H9 (cell line): Measurements from ENCODE around the gene EPHX1. TPM values are rescaled to one million over a fixed set of nuclear protein-coding genes. Genes with fewer than 3 reads are reported as not detected.

Experiments
- DNase-seq: peaks from one replicate; pipeline ENCODE4 v3.0.0-alpha.2; 2017
- H2AFZ ChIP-seq: one replicate; pipeline ENCODE4 v1.6.1; 2013; ENCODE audit warnings: mild to moderate bottlenecking, low read length, control low read depth, moderate library complexity
- H2AK5ac ChIP-seq: 2 replicates; pipeline ENCODE4 v1.6.1; 2013; ENCODE audit warnings: low read length, control low read depth, mixed read lengths; ENCODE audit not compliant: insufficient read length
- H2BK120ac ChIP-seq: one replicate; pipeline ENCODE4 v1.6.1; 2013; ENCODE audit warnings: low read depth, mild to moderate bottlenecking, low read length, control low read depth, inconsistent platforms; ENCODE audit not compliant: poor library complexity, severe bottlenecking
- H2BK12ac ChIP-seq: 2 replicates; pipeline ENCODE4 v1.6.1; 2013; ENCODE audit warnings: low read length, control low read depth, mixed read lengths, low read depth; ENCODE audit not compliant: insufficient read length
- H2BK15ac ChIP-seq: 2 replicates; pipeline ENCODE4 v1.6.1; 2013; ENCODE audit warnings: low read depth, low read length, control low read depth
- H2BK20ac ChIP-seq: one replicate; pipeline ENCODE4 v1.6.1; 2013; ENCODE audit warnings: low read depth, mild to moderate bottlenecking, low read length, control low read depth, inconsistent platforms; ENCODE audit not compliant: poor library complexity, severe bottlenecking
- H2BK5ac ChIP-seq: 2 replicates; pipeline ENCODE4 v1.6.1; 2013; ENCODE audit warnings: low read length, control low read depth, mixed read lengths; ENCODE audit not compliant: insufficient read length
- H3K14ac ChIP-seq: 2 replicates; pipeline ENCODE4 v1.6.1; 2013; ENCODE audit warnings: low read length, control low read depth; ENCODE audit not compliant: insufficient read depth
- H3K18ac ChIP-seq: 2 replicates; pipeline ENCODE4 v1.6.1; 2013; ENCODE audit warnings: low read depth, mild to moderate bottlenecking, mixed read lengths, low read length, control low read depth; ENCODE audit not compliant: insufficient read length
- H3K23ac ChIP-seq: 2 replicates; pipeline ENCODE4 v1.6.1; 2013; ENCODE audit warnings: low read length, control low read depth, mixed read lengths, low read depth; ENCODE audit not compliant: insufficient read length
- H3K23me2 ChIP-seq: 2 replicates; pipeline ENCODE4 v1.6.1; 2013; ENCODE audit warnings: low read depth, mild to moderate bottlenecking, mixed read lengths, low read length, control low read depth; ENCODE audit not compliant: insufficient read length, poor library complexity, severe bottlenecking
- H3K27ac ChIP-seq: 2 replicates; pipeline ENCODE4 v1.5.1; 2013; ENCODE audit warnings: low read length, control low read depth, mixed read lengths, low read depth; ENCODE audit not compliant: insufficient read length
- H3K27me3 ChIP-seq: 2 replicates; pipeline ENCODE4 v1.6.1; 2013; ENCODE audit warnings: low read length, control low read depth, inconsistent platforms; ENCODE audit not compliant: insufficient read depth
- H3K4ac ChIP-seq: 2 replicates; pipeline ENCODE4 v1.6.1; 2013; ENCODE audit warnings: low read depth, mild to moderate bottlenecking, control low read depth, inconsistent platforms, low read length, moderate library complexity
- H3K4me1 ChIP-seq: 2 replicates; pipeline ENCODE4 v1.6.1; 2013; ENCODE audit warnings: low read length, control low read depth, inconsistent platforms; ENCODE audit not compliant: insufficient read depth
- H3K4me2 ChIP-seq: 2 replicates; pipeline ENCODE4 v1.6.1; 2013; ENCODE audit warnings: low read length, control low read depth, mixed read lengths; ENCODE audit not compliant: insufficient read length, insufficient read depth
- H3K56ac ChIP-seq: 2 replicates; pipeline ENCODE4 v1.6.1; 2013; ENCODE audit warnings: low read depth, mild to moderate bottlenecking, mixed read lengths, low read length, control low read depth; ENCODE audit not compliant: insufficient read length
- H3K79me1 ChIP-seq: 2 replicates; pipeline ENCODE4 v1.6.1; 2013; ENCODE audit warnings: low read depth, mild to moderate bottlenecking, moderate library complexity, low read length, control low read depth, inconsistent platforms; ENCODE audit not compliant: insufficient read depth, poor library complexity, severe bottlenecking
- H3K79me2 ChIP-seq: 2 replicates; pipeline ENCODE4 v1.6.1; 2013; ENCODE audit warnings: low read length, control low read depth, inconsistent platforms; ENCODE audit not compliant: insufficient read depth
- H3K9ac ChIP-seq: 2 replicates; pipeline ENCODE4 v1.6.1; 2013; ENCODE audit warnings: low read length, control low read depth, mixed read lengths; ENCODE audit not compliant: insufficient read length; ENCODE audit errors: extremely low read depth
- H3K9me3 ChIP-seq: one replicate; pipeline ENCODE4 v1.6.1; 2013; ENCODE audit warnings: low read depth, low read length, inconsistent platforms; ENCODE audit not compliant: control insufficient read depth
- H3T11ph ChIP-seq: one replicate; pipeline ENCODE4 v1.6.1; 2013; ENCODE audit warnings: mild to moderate bottlenecking, low read length, control low read depth, inconsistent platforms
- H4K20me1 ChIP-seq: one replicate; pipeline ENCODE4 v1.6.1; 2013; ENCODE audit not compliant: control insufficient read depth, insufficient read length, insufficient read depth
- H4K5ac ChIP-seq: 2 replicates; pipeline ENCODE4 v1.6.1; 2013; ENCODE audit warnings: low read depth, mild to moderate bottlenecking, mixed read lengths, low read length, control low read depth; ENCODE audit not compliant: insufficient read length
- H4K8ac ChIP-seq: replicated peaks from 2 replicates; pipeline ENCODE4 v1.6.1; 2013; ENCODE audit warnings: low read length, control low read depth, mixed read lengths, low read depth; ENCODE audit not compliant: insufficient read length
- H4K91ac ChIP-seq: 2 replicates; pipeline ENCODE4 v1.6.1; 2013; ENCODE audit warnings: low read depth, mild to moderate bottlenecking, moderate library complexity, mixed read lengths, low read length, control low read depth; ENCODE audit not compliant: insufficient read length
- H3K27ac Mint-ChIP-seq, 3 experiments: 2 replicates in 2 of 3; 3 replicates in 1 of 3; pipeline ENCODE4 v1.8.0; 2020 to 2021; ENCODE audit warnings: mixed read lengths in 3 of 3, mild to moderate bottlenecking in 1 of 3, moderate library complexity in 1 of 3
- H3K27me3 Mint-ChIP-seq: 2 replicates; pipeline ENCODE4 v1.8.0; 2021; ENCODE audit warnings: low read depth, mild to moderate bottlenecking, moderate library complexity, mixed read lengths
- H3K36me3 Mint-ChIP-seq, 3 experiments: 2 replicates in 2 of 3; 3 replicates in 1 of 3; pipeline ENCODE4 v1.8.0; 2020 to 2021; ENCODE audit warnings: low read depth in 3 of 3, mixed read lengths in 3 of 3; ENCODE audit not compliant: insufficient read depth in 1 of 3
- H3K4me1 Mint-ChIP-seq, 2 experiments: 2 replicates each; pipeline ENCODE4 v1.8.0; 2020; ENCODE audit warnings: mixed read lengths in 2 of 2
- H3K4me3 Mint-ChIP-seq, 2 experiments: 2 replicates in 1 of 2; 3 replicates in 1 of 2; pipeline ENCODE4 v1.8.0; 2020 to 2021; ENCODE audit warnings: mild to moderate bottlenecking in 2 of 2, mixed read lengths in 2 of 2, moderate library complexity in 1 of 2
- H3K9me3 Mint-ChIP-seq, 2 experiments: 2 replicates in 1 of 2; 3 replicates in 1 of 2; pipeline ENCODE4 v1.8.0; 2020; ENCODE audit warnings: mild to moderate bottlenecking in 2 of 2, mixed read lengths in 2 of 2, moderate library complexity in 1 of 2
- CTCF ChIP-seq: fragments of 200-600 bp; sonication (generic); conservative IDR thresholded peaks from 3 replicates; pipeline ENCODE4 v1.8.0; 2021; ENCODE audit warnings: antibody characterized with exemption, mild to moderate bottlenecking
- WGBS: extraction: QIAGEN DNeasy Blood & Tissue Kit; methylation state at CpG from one replicate; pipeline ENCODE4 v1.1.7; 2013; ENCODE audit warnings: missing lambda C conversion rate, low lambda C conversion rate, mixed read lengths; ENCODE audit not compliant: insufficient read length; ENCODE audit errors: extremely low coverage; 5-methylcytosine and 5-hydroxymethylcytosine counted together
- total RNA-seq: library from RNA; stranded (reverse); gene quantifications from 2 replicates; pipeline ENCODE4 v1.2.1, GENCODE V29; 2021

EPHX1 gene
- total RNA-seq, 1 experiment from 2014 or later = 40.6 TPM

- H3K18ac ChIP-seq = no peak overlapping the region
- no peaks in the 10 kb centered on the region for H3K79me1 ChIP-seq
- no peaks in the 10 kb centered on the region for H3K9me3 Mint-ChIP-seq
- H3K4me1 ChIP-seq = peaks cover 14% of the 10 kb centered on the region
- no peak for DNase-seq
- H3K23me2 ChIP-seq = no peaks in the 10 kb centered on the region
- no peak overlapping the region for H4K5ac ChIP-seq
- H4K91ac ChIP-seq = no peak overlapping the region
- no peaks in the 10 kb centered on the region for H3K36me3 Mint-ChIP-seq
- no peak overlapping the region for H3K56ac ChIP-seq
- no peak overlapping the region for H3K27ac Mint-ChIP-seq
- 0 out of 2 replicates have a peak overlapping the region, but pooled peaks have one; percentile 63 for H3K14ac ChIP-seq
- no peak overlapping the region; the same call in 1 of the 2 replicates for H2BK15ac ChIP-seq
- H3K4me1 Mint-ChIP-seq = peaks cover 45 to 53% of the 10 kb centered on the region in 2 experiments
- H3T11ph ChIP-seq = no peak overlapping the region
- no peak overlapping the region for H3K9ac ChIP-seq
- no peak overlapping the region for H3K27ac ChIP-seq
- no peaks in the 10 kb centered on the region for H4K20me1 ChIP-seq
- H3K9me3 ChIP-seq = no peaks in the 10 kb centered on the region
- H3K79me2 ChIP-seq = no peaks in the 10 kb centered on the region
- H2AK5ac ChIP-seq = no peak overlapping the region
- TF ChIP-seq CTCF = no peak
- no CpG with 5 or more reads among the region's 8 CpGs for WGBS
- no peak overlapping the region for H3K4me3 Mint-ChIP-seq
- H2BK12ac ChIP-seq = no peak overlapping the region
- H3K27me3 ChIP-seq = no peaks in the 10 kb centered on the region
- H3K23ac ChIP-seq = no peak overlapping the region
- H2BK120ac ChIP-seq = no peak overlapping the region
- no peak overlapping the region for H2AFZ ChIP-seq
- no peak overlapping the region for H4K8ac ChIP-seq
- no peak overlapping the region for H2BK5ac ChIP-seq
- no peak overlapping the region for H3K4me2 ChIP-seq
- no peak overlapping the region for H2BK20ac ChIP-seq
- no peak overlapping the region for H3K4ac ChIP-seq
- H3K27me3 Mint-ChIP-seq = peaks cover 4% of the 10 kb centered on the region; the same call in 1 of the 2 replicates
Measured at GRCh38 chr1:225766967-225767633, 42.8 kb upstream of the EPHX1 start.
